ENCODE measurements around the gene DNTTIP2.
"Not testable (repeated sequence)": the region's sequence is repeated elsewhere in the genome, so short reads cannot be mapped to it uniquely, and the experiment has no call there.

Gene DNTTIP2

DNA sequence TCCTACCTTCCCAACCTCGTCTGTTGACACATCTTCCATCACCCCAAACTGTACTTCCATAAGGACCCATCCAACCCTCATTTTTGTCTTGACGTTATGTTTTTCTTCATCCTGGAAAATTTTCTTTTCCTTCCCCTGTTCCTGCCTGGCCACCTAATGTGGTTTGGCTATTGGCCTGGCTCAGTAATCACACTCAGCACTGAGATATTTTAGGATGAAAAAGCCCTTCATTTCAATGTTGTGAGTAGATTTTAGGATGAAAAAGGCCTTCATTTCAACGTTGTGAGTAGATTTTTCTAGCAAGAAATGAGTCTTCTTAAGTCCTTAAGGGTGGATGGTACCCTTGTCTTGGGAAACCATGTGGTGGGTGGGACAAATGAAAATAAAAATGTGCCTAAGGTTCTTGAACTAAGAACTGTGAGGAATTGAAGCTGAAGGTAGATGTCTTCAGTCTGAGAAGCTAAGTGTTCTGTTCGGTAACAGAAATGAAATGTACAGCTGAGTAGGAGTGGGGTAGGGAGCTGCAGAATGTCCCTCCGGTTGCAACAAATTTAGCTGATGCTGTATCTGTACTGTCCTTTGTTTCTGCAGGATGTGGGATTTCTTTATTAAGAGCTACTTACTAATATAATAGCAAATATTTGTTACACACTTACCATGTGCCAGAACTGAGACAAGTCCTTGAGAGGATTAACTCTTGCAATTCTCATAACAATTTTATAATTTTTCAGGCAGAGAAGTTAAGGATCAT lies 36.1 kb downstream of the DNTTIP2 start:
- no peak for DNase-seq (ENCODE audit: extremely low read depth in 1 of 2, low read depth in 1 of 2)

- no peak for DNase-seq (ENCODE audit: extremely low read depth in 1 of 2, low read depth in 1 of 2)
These were observed 37.2 kb downstream of the DNTTIP2 start for GRCh38 chr1:93841771-93842170.

GRCh38 chr1:93840956-93841482 lies 38.0 kb downstream of the DNTTIP2 start:
- no peak for DNase-seq (ENCODE audit: extremely low read depth in 1 of 2, low read depth in 1 of 2)

GRCh38 chr1:93839753-93840152 lies 39.3 kb downstream of the DNTTIP2 start:
- DNase-seq (ENCODE audit: extremely low read depth in 1 of 2, low read depth in 1 of 2): no peak

- no peak for DNase-seq (ENCODE audit: extremely low read depth in 1 of 2, low read depth in 1 of 2)
These were observed 39.7 kb downstream of the DNTTIP2 start for GRCh38 chr1:93839307-93839706.

DNA sequence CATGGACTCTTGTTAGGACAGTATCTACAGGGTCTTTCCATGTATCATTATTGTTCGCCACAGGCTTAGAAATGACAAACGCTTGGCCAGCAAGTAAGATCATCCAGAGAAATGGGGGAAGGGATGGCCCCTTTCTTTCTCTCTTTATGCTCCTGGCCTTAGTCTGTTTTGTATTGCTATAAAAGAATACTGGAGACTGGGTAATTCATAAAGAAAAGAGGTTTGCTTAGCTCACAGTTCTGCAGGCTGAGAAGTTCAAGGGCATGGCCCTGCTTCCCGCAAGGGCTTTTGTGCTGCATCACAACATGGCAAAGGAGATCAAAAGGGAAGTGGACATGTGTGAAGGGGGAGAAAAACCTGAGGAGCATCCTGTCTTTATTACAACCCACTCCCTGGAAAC lies 41.0 kb downstream of the DNTTIP2 start:
- no peak for DNase-seq (ENCODE audit: extremely low read depth in 1 of 2, low read depth in 1 of 2)

DNA sequence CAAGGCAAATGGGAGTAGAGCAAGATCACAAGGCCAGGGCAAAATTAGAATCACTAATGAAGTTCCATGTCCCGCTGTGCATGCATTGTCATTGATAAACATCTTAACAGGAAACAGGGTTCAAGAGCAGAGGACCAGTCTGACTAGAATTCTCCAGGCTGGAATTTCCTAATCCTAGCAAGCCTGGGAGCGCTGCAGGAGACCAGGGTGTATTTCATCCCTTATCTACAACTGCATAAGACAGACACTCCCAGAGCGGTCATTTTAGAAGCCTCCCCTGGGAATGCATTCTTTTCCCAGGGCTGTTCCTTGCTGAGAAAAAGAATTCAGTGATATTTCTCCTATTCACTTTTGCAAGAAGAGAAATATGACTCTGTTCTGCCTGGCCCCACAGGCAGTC lies 45.7 kb downstream of the DNTTIP2 start:
- not testable (repeated sequence) for DNase-seq (ENCODE audit: extremely low read depth in 1 of 2, low read depth in 1 of 2)

DNA sequence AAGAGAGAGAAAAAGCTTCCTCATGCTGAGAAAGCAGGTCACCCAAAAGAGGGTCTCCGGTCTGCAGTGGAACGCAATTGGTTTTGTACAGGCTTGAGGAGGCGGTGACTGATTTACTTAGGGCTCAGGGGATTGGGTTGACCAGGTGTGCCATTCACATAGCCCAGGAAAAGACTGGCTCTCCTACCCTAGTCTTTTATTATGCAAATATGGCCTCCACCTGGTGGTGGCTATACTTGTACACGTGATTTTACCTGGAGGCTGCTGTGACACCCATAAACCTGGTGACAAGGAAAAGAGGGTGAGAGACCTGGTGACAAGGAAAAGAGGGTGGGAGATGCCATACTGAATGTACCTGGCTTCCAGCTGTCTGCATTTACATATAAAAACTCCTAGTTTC lies 49.9 kb downstream of the DNTTIP2 start:
- DNase-seq (ENCODE audit: extremely low read depth in 1 of 2, low read depth in 1 of 2): no peak

GRCh38 chr1:93828367-93828755 lies 50.6 kb downstream of the DNTTIP2 start:
- no peak for DNase-seq (ENCODE audit: extremely low read depth in 1 of 2, low read depth in 1 of 2)

DNA sequence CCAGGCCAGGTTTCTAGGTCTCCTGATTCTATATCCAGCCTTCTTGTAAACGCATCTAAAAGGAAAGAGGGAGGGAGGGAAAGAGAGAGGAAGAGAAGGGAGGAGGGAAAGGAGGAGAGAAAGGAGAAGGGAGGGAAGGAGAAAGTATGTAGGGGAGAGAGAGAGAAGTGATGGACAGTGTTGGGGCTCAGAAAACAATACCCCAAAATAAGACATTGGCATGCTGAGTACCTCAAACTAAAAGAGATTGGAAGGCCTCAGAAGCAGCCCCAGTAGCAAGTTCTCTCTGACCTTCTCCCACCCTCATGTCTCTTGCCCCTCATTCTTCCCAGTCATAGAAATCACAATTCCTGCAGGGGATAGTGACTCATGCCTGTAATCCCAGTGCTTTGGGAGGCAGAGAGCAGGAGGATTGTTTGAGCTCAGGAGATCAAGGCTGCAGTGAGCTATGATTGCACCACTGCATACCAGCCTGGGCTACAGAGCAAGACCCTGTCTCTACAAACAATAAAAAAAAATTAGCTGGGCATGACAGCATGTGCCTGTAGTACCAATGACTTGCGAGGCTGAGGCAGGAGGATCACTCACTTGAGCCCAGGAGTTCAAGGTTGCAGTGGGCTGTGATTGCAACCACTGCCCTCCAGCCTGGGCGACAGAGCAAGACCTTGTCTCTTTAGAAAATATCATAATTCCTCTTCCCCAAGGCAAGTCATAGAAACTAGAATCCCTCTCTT lies 51.2 kb downstream of the DNTTIP2 start:
- DNase-seq (ENCODE audit: extremely low read depth in 1 of 2, low read depth in 1 of 2): no peak

DNA sequence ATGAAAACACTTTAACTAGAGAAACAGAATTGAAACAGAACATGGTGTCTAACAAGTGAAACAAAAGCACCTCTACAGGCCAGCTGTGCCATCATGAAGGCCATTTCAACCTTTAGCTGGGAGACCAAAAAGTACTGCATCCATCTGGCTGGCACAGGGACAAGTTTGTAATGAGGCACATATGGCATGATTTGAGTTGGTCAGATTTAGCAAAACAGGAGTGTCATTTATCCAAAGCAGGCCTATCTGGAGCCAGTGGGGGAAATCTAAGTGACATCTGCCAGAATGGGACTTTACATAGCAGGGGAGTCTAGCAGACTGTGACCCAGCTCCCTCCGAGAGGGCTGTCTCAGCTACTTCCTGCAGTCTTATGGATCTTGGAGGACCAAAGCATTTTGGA lies 51.9 kb downstream of the DNTTIP2 start:
- no peak for DNase-seq (ENCODE audit: extremely low read depth in 1 of 2, low read depth in 1 of 2)

DNA sequence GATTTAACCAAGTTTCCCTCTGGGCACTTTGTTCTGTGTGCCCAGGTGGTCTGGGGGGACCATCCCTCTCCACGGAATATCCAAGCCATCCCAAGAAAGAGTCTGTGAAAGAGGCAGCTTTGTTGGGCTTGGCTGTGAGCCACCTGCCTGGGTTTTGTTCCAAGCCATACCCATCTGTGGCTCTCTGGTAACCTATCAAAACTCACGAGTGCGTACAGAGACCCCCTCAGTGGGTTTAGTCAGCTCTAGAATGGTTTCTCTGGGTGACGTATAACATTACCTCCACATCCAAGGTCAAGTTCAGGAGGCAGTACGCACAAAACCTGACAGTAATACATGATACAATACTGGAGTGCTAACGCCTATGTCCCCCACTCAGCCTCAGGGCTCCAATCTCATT lies 54.2 kb downstream of the DNTTIP2 start:
- no peak for DNase-seq (ENCODE audit: extremely low read depth in 1 of 2, low read depth in 1 of 2)

GRCh38 chr1:93822730-93823425 lies 56.1 kb downstream of the DNTTIP2 start:
- DNase-seq (ENCODE audit: extremely low read depth in 1 of 2, low read depth in 1 of 2): no peak

GRCh38 chr1:93821423-93822144 lies 57.4 kb downstream of the DNTTIP2 start:
- DNase-seq (ENCODE audit: extremely low read depth in 1 of 2, low read depth in 1 of 2): no peak

DNA sequence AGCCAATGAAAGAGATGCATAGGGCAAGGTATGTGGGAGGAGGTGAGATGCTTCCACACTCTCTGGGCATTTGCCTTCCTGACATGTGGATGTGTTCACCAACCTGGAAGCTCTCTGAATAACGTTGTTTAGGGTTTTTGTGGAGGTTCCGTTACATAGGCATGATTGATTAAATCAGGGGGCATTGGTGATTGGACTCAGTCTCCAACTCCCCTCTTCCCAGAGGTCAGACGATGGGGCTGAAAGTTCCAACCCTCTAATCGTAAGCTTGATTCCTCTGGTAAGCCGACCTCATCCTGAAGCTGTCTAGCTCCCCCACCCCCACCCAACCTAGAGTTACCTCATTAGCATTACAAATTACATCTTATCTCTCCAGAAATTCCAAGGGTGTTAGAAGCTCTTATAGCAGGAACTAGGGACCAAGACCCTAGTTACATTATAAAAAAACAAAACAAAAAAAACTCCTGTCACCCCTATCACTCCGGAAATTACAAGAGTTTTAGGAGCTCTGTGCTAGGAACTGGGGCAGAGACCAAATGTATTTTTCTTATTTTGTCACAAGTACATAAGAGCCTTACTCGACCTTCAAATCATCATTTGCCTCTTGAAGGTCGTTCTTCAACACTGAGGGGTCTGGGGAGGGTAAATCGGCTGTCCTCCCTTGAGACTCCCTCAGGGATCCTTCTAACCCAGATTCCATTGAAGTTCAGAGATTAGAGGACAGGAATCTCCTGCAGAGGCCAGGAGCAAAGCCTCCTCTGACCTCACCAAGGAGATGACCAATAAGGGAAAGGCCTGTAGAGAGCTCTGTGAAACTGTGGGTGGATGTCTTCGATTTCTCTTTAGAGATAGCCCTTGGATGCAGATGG lies 58.2 kb downstream of the DNTTIP2 start:
- DNase-seq (ENCODE audit: extremely low read depth in 1 of 2, low read depth in 1 of 2): no peak

- no peak for DNase-seq (ENCODE audit: extremely low read depth in 1 of 2, low read depth in 1 of 2)
These were observed 60.4 kb downstream of the DNTTIP2 start for GRCh38 chr1:93818570-93818959.

- no peak for DNase-seq (ENCODE audit: extremely low read depth in 1 of 2, low read depth in 1 of 2)
These were observed 61.0 kb downstream of the DNTTIP2 start for GRCh38 chr1:93817819-93818569.

- DNase-seq (ENCODE audit: extremely low read depth in 1 of 2, low read depth in 1 of 2): no peak
These were observed 61.9 kb downstream of the DNTTIP2 start for GRCh38 chr1:93816970-93817678.

Data from activated CD8-positive, alpha-beta memory T cell treated with anti-CD3 and anti-CD28 coated beads for 1 hour (primary cell).